Measurements from ENCODE around the gene SLC16A10. TPM values are rescaled to one million over a fixed set of nuclear protein-coding genes. Genes with fewer than 3 reads are reported as not detected.
"Not testable (repeated sequence)": the region's sequence is repeated elsewhere in the genome, so short reads cannot be mapped to it uniquely, and the experiment has no call there.

SLC16A10 gene
- total RNA-seq, 4 donors from 2014 or later = 35.6 to 50.9 (median 43.9) TPM

DNA sequence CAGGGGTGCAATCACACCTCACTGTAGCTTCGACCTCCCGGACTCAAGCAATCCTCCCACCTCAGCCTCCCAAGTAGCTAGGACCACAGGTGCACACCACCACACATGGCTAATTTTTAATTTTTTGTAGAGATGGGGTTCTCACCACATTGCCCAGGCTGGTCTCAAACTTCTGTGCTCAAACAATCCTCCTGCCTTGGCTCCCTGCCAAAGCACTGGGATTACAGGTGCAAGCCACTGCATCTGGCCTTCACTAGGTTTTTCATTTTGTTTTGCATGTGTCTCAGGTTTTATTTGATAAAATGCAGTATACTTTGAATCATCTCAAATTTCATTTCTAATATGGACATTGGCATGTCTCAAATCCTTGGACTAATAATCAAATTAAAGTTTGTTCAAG lies 98.7 kb downstream of the SLC16A10 start:
- 94 to 100% methylated on average over 2 of the region's 2 CpGs for WGBS, 2 donors
- intact Hi-C loops (cut with DNase I; ENCODE audit: low total_unique reads) = no loop called here
- no peak overlapping the region for H3K4me3 ChIP-seq (ENCODE audit: low read depth, poor library complexity, severe bottlenecking)
- no peak for TF ChIP-seq POLR2A (IDR thresholded peaks at IDR 0.05)
- TF ChIP-seq, protein P1, sequence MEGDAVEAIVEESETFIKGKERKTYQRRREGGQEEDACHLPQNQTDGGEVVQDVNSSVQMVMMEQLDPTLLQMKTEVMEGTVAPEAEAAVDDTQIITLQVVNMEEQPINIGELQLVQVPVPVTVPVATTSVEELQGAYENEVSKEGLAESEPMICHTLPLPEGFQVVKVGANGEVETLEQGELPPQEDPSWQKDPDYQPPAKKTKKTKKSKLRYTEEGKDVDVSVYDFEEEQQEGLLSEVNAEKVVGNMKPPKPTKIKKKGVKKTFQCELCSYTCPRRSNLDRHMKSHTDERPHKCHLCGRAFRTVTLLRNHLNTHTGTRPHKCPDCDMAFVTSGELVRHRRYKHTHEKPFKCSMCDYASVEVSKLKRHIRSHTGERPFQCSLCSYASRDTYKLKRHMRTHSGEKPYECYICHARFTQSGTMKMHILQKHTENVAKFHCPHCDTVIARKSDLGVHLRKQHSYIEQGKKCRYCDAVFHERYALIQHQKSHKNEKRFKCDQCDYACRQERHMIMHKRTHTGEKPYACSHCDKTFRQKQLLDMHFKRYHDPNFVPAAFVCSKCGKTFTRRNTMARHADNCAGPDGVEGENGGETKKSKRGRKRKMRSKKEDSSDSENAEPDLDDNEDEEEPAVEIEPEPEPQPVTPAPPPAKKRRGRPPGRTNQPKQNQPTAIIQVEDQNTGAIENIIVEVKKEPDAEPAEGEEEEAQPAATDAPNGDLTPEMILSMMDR (IDR thresholded peaks at IDR 0.05) = no peak
- DNase-seq (ENCODE audit: low spot score in 2 of 2) = no peak

DNA sequence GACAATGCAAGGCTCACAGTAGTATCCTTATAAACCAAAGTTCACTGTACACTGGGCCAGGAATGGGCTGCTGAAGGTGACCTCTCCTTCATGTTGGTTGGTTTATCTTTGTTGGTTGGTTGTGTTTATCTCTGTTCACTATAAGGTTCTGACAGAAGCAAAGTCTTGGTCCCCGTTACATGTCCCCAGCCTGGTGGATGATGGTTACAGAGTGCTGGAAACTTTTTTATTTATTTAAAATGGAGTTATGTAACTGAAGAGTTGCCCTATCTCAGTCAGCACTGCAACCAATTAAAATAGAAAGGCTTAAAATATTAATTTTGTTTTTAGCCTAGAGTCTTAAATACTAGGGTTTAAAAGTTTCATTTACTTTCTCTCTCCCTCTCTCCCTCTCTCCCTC lies 100.6 kb downstream of the SLC16A10 start:
- DNase-seq (ENCODE audit: low spot score in 2 of 2) = no peak
- no peak overlapping the region for H3K4me3 ChIP-seq (ENCODE audit: low read depth, poor library complexity, severe bottlenecking)
- TF ChIP-seq, protein P1 (IDR thresholded peaks at IDR 0.05) = no peak
- no peak for TF ChIP-seq POLR2A (IDR thresholded peaks at IDR 0.05)
- WGBS, 2 donors = 96 to 97% methylated on average over 1 of the region's 1 CpG
- intact Hi-C loops (cut with DNase I; ENCODE audit: low total_unique reads) = no loop called here

DNA sequence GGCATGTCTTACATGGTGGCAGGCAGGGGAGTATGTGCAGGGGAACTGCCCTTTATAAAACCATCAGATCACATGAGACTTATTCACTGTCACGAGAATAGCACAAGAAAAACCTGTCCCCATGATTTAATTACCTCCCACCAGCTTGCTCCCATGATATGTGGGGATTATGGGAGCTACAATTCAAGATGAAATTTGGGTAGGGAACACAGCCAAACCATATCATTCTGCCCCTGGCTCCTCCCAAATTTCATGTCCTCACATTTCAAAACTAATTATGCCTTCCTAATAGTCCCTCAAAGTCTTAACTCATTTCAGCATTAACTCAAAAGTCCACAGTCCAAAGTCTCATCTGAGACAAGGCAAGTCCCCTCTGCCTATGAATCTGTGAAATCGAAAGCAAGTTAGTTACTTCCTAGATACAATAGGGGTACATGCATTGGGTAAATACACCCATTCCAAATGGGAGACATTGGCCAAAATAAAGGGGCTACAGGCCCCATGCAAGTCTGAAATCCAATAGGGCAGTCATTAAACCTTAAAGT lies 102.4 kb downstream of the SLC16A10 start:
- DNase-seq (ENCODE audit: low spot score in 2 of 2); intact Hi-C loops (cut with DNase I; ENCODE audit: low total_unique reads); H3K4me3 ChIP-seq (ENCODE audit: low read depth, poor library complexity, severe bottlenecking): not testable (repeated sequence)
- 84 to 90% methylated on average over 2 of the region's 2 CpGs for WGBS, 2 donors

DNA sequence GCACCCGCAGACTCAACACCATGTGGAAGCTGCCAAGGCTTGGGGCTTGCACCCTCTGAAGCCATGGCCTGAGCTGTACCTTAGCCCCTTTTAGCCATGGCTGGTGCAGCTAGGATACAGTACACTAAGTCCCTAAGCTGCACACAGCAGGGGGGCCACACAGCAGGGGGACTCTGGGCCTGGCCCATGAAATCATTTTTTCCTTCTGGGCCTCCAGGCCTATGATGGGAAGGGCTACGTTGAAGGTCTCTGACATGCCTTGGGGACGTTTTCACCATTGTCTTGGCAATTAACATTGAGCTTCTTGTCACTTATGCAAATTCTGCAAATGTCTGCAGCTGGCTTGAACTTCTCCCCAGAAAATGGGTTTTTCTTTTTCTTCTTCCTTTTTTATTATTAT lies 103.3 kb downstream of the SLC16A10 start:
- DNase-seq (ENCODE audit: low spot score in 2 of 2) = no peak
- WGBS, 2 donors = 89 to 92% methylated on average over 3 of the region's 3 CpGs
- intact Hi-C loops (cut with DNase I; ENCODE audit: low total_unique reads) = no loop called here
- no peak overlapping the region for H3K4me3 ChIP-seq (ENCODE audit: low read depth, poor library complexity, severe bottlenecking)
- TF ChIP-seq, protein P1 (IDR thresholded peaks at IDR 0.05) = no peak
- TF ChIP-seq POLR2A (IDR thresholded peaks at IDR 0.05) = no peak

DNA sequence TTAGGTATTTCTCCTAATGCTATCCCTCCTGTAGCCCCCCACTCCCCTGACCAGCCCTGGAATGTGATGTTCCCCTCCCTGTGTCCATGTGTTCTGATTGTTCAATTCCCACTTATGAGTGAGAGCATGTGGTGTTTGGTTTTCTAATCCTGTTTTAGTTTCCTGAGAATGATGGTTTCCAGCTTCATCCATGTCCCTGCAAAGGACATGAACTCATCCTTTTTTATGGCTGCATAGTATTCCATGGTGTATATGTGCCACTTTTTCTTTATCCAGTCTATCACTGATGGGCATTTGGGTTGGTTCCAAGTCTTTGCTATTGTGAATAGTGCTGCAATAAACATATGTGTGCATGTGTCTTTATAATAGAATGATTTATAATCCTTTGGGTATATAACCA lies 103.8 kb downstream of the SLC16A10 start:
- H3K4me3 ChIP-seq (ENCODE audit: low read depth, poor library complexity, severe bottlenecking); DNase-seq (ENCODE audit: low spot score in 2 of 2); intact Hi-C loops (cut with DNase I; ENCODE audit: low total_unique reads): not testable (repeated sequence)

DNA sequence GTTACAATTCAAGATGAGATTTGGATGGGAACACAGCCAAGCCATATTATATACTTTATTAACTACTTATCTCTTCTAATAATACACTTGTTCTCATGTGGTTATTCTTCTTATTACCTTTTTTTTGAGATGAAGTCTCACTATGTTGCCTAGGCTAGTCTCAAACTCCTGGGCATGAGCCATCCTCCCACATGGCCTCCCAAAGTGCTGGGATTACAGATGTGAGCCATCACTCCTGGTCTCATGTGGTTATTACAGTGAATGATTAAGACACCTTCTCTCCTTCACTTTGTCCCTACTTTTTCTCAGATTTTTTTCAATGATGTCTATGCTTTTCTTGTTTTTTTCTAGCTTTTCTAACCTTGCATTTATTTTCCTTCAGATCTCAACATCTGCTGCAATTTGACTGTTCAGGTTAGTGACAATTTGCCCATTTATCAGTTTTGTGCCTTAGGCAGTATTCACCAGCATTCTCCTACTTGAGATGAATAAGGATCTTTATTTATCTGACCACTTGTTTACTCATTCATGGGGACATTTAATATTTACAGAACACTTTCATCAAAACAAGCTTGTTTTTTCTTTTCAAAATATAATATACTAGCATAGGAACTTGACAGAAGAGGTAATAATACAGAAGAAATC lies 105.7 kb downstream of the SLC16A10 start:
- no peak overlapping the region for H3K4me3 ChIP-seq (ENCODE audit: low read depth, poor library complexity, severe bottlenecking)
- intact Hi-C loops (cut with DNase I; ENCODE audit: low total_unique reads) = no loop called here
- no peak for DNase-seq (ENCODE audit: low spot score in 2 of 2)

More for the DNA sequence above, 105.7 kb downstream of the SLC16A10 start:
- TF ChIP-seq, protein P1 (IDR thresholded peaks at IDR 0.05) = no peak
- TF ChIP-seq POLR2A (IDR thresholded peaks at IDR 0.05) = no peak

Measured in lower leg skin (tissue), 4 donors.